GM19099 (cell line): ENCODE data around the gene TP53BP2.

Experiments used
- POLR2A ChIP-seq: IDR thresholded peaks from 3 replicates; pipeline ENCODE4 v1.6.1; 2011; ENCODE audit warnings: low read depth; ENCODE audit not compliant: insufficient read length; ENCODE audit errors: extremely low read depth

TP53BP2 gene

DNA sequence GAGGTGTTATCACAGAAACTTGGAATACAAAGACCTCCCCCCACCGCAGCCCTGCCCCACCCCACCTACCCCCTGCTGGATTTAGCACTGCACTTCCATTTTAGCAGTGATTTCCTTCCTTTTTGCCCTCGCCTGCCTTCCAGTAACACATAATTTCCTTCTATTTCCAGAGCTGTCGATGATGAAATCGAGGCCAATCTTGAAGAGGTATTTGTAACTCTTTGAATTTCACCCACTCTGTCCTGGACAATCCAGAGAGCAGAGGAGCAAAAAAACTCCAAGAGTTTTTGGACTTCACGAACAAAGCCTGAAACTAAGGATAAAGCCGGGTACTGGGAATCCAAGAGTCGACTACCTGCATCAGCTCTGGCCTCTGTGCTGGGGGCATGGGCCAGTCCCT is 84.3 kb downstream of the TP53BP2 start:
- TF ChIP-seq POLR2A = no peak

DNA sequence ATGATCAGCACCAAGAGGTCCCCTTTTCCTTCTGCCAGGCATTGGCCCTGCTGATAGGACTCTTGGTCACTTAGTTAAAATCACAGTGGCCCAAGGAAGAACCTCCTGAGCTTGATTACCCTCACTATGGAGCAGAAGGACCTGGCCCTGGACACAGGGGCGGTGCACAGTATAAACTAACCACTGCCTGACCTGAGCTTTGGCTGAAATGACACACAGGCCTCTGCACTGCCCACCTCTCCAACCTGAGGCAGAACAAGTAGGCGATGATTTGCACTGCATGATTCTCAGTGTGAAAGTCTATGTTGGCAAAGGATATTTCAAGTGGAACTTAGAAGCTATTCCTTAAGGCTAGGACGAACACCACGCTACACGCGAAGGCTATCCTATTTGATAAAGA is 84.9 kb downstream of the TP53BP2 start:
- TF ChIP-seq POLR2A = no peak

GRCh38 chr1:223759273-223759672 is 86.5 kb downstream of the TP53BP2 start:
- no peak for TF ChIP-seq POLR2A

DNA sequence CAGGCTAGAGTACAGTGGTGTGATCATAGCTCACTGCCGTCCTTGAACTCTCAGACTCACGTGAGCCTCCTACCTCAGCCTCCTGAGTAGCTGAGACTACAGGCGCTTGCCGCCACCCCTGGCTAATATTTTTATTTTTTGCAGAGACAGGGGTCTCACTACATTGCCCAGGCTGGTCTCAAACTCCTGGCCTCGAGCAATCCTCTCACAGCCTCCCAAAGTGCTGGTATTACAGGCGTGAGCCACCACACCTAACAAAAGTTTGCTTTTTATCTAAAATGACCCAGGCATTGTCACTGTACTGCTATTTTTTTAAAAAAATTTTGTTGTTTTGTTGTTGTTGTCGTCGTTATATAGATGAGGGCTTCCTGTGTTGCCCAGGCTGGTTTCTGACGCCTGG is 87.0 kb downstream of the TP53BP2 start:
- TF ChIP-seq POLR2A = no peak

DNA sequence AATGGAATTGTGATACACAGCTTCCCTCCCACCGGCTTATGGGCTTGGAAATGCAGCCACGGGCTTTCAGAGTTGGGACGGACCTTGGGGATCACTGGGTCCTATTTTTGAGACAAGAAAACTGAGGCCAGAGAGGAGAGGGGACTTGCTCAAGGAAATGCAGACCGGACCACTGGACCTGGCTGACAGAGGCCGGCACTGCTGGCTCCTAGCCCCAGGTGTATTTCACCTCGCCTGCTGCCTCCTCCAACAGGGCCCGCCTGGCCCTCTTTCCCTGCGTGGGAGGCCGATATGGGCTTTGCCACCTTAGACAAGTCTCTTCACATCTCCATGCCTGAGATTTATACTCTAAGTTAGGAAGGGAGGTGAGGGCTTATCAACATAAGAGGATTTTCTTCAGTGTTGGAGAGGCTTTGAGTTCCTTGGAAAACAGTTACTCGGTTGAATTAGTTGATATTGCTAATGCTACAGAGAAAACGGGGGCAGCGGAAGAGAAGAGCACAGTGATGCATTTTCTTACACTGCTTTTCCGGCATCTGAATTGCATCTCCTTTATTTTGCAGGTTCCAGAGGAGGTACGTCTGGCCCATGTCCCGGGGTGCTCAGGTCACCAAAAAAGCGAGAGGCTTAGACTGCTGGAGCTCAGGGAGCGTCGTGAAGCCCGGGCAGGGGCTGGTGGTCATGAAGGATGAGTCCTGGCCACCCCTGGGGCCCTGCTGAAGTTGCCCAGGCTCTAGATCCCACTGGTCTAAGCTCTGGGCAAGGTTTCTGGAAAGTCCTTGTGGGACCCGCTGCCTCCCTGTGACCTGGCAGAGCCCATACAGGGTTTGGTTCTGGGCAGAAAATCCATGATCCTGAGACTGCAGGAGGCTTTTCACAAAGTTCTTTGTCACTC is 88.7 kb downstream of the TP53BP2 start:
- TF ChIP-seq POLR2A = no peak

- no peak for TF ChIP-seq POLR2A
Measured at GRCh38 chr1:223755992-223756775, 89.6 kb downstream of the TP53BP2 start.

DNA sequence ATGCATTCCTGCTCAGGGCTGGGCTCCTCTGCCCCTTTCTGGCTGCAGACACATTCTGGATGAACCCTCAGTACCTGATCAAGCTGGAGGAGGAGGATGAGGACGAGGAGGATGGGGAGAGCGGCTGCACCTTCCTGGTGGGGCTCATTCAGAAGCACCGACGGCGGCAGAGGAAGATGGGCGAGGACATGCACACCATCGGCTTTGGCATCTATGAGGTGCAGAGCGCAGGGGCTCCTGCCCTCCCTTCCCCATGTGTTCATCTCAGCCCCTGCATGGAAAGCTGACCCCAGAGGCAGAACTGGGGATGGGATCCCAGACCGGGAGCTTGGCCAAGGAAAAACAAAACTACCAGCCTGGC is 90.3 kb downstream of the TP53BP2 start:
- TF ChIP-seq POLR2A = no peak

GRCh38 chr1:223754681-223755431 is 90.9 kb downstream of the TP53BP2 start:
- no peak for TF ChIP-seq POLR2A

DNA sequence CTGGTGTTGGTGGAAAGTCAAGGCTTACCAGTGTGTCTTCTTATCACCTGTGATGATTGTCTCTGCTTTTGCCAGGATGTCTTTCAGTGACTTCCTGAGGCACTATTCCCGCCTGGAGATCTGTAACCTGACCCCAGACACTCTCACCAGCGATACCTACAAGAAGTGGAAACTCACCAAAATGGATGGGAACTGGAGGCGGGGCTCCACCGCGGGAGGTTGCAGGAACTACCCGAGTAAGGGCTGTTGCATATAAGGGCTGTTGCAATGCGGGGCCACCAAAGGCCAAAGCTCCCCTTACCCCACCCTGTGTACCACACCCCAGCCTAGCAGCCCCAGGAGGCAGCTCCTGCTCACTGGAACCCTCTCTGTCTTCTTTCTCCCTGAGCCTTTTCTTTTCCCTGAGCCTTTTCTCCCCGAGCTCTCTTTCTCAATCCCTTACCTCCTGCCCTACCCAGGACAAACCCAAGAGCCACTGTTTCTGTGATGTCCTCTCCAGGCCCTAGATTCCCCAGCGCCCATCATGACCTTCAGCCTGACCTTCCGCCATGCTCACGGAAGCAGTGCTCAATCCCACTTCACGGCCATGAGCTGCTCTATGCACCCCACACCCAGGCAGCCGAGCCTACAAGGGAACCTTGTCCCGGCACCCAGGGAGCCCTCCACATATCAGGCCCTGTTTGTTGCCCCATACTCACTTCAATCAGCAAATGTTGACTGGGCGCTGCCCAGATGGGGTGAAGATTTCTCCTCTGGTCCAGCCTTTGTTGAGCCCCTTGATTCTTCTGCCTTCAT is 92.8 kb downstream of the TP53BP2 start:
- no peak for TF ChIP-seq POLR2A

- TF ChIP-seq POLR2A = no peak
Measured at GRCh38 chr1:223751696-223752095, 94.1 kb downstream of the TP53BP2 start.

DNA sequence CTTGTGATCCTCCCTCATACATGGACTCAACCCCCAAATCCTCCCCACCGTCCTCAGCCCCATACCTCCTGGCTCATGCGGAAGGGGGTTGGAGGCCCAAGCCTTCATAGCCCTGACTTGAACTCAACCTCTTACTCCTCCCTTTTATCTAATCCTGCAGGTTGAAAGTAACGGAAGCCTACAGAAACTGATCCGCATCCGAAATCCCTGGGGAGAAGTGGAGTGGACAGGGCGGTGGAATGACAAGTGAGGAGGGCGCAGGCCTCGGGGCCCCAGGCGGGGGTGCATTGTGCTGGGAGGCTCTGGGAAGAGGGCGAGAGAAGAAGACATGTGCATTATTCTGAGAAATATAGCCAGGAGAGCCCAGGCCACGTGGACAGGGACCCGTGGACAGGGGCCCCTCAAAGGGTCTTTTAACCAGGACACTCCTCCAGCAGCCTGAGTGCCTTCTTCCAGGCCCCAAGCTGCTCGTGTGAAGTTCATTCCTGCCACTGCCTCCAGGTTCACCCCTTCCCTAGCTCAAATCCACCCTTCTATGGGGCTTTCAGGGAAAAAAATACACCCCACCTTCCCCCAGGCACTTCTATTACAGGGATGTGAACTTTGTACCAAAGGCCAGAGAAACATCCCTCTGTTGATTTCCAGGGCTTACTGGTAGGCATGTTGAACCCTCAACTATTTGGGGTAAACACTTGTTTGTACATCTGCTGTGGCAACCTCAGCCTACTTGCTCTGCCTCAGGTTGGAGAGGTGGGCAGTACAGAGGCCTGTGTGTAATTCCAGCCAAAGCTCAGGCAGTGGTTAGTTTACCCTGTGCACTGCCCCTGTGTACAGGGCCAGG is 94.8 kb downstream of the TP53BP2 start:
- no peak for TF ChIP-seq POLR2A

- no peak for TF ChIP-seq POLR2A
Measured at GRCh38 chr1:223748773-223749733, 96.7 kb downstream of the TP53BP2 start.

DNA sequence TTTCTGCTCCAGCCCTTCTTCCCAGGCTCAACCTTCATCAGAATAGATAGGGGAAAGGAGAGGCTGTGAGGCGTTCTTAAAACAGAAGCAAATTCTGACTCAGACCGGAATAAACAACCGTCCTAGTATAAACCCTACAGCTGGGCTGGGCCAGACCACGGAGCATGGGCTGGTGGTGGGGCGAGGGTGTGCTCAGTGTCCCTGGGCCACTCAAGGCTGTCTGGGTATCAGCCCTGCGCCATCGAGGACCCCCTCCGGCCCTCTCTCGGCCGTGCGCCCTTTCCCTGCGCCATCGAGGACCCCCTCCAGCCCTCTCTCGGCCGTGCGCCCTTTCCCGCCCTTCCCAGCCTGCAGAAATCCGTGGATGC is 97.4 kb downstream of the TP53BP2 start:
- no peak for TF ChIP-seq POLR2A

DNA sequence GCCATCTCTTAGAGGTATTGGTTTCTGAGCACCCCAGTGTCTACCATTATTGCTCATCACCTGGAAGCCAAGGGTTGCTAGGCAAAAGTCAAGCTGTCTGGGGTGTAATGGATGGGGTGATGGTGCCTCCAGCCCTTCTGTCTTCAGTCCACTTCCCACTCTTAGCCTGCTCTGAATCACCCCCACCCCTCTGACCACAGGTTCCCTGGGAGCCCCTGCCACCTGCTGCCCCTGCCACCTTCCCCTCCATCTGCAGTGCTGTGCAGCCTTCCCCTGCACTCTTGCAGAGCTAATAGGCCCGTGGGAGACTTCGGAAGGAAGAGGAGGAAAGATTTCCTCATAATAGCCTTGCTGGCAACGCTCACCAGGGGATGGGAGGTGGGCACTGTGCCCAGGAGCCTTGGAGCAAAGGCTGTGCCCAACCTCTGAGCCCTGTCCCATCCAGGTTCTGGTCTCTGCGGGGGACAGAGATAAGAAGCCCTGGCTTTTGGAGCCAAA is 97.9 kb downstream of the TP53BP2 start:
- TF ChIP-seq POLR2A = no peak
